A549 (cell line): ENCODE data around the gene ZBTB16.

ENCODE experiments used
- JUN ChIP-seq, 2 experiments: fragments of >200 bp; sonication (Bioruptor Twin); formaldehyde crosslinking; IDR thresholded peaks; 2 replicates in 1 of 2; 3 replicates in 1 of 2; pipeline ENCODE4 v1.6.1; 2016 to 2017
- POLR2A ChIP-seq: IDR thresholded peaks from 2 replicates; pipeline ENCODE4 v1.6.1; 2012; ENCODE audit warnings: mild to moderate bottlenecking, low read length

GRCh38 chr11:114285599-114285998, 226.1 kb downstream of the ZBTB16 start:
- TF ChIP-seq JUN (IDR thresholded peaks at IDR 0.05) (no peak), POLR2A (no peak)
